GM21423 (cell line): Measurements from ENCODE around the gene GABRD.
A peak's percentile ranks its signal among the peaks of the same experiment; 100 is the strongest.

Experiments used
- ATAC-seq: cut with Tn5 transposase; IDR thresholded peaks from one replicate; pipeline ENCODE4 v1.9.1; 2021; ENCODE audit warnings: mild to moderate bottlenecking, moderate library complexity; ENCODE audit not compliant: unreplicated experiment

GABRD gene

GRCh38 chr1:2033165-2033564, 14.0 kb downstream of the GABRD start:
- ATAC-seq: no peak

- ATAC-seq: no peak
Observed at GRCh38 chr1:2036287-2036686, 17.1 kb downstream of the GABRD start.

DNA sequence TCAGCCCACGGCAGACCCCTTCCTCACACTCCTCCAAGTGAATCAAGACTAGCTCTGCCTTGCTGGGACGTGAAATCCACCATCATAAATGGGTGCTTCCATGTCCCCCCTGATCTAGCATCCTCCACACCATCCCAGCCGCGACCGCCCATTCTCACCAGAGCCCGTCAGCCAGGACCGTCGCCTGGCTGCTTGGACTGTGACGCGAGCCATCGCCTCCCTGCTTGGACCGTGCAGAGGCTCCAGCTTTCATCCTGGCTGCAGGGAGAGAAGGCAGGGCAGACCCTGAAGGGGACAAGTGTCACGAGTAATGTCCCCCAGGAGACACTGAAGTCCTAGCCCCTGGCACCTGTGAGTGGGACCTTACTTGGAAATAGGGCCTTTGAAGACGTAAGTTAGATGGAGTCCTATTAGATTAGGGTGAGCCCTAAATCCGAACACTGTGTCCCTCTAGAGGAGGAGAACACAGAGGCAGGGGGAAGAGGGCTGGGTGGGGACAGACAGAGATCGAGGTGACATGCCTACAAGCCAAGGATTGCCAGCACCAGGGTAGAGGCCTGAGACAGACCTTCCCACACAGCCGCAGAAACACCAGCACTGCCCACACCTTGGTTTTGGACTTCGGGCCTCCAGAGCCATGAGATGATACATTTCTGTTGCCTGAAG, 18.3 kb downstream of the GABRD start:
- no peak for ATAC-seq

- ATAC-seq: no peak
Observed at GRCh38 chr1:2038229-2038628, 19.1 kb downstream of the GABRD start.

DNA sequence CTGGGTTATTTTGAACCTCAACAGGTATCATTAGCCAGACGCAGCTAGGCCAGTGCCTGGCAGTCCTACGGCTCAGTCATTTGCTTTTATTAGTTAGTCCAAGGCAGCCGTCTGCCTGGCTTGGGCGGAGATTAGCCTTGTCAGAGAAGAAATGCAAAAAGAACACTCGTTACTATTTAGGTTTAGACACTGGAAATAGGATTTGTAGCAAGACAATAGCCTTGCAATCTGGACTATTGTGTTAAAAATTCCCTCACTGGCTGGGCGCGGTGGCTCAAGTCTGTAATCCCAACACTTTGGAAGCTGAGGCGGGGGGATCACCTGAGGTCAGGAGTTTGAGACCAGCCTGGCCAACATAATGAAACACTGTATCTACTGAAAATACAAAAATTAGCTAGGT, 20.1 kb downstream of the GABRD start:
- ATAC-seq: no peak

- ATAC-seq: no peak
Observed at GRCh38 chr1:2041305-2041704, 22.2 kb downstream of the GABRD start.

- ATAC-seq: no peak
Observed at GRCh38 chr1:2041887-2042286, 22.7 kb downstream of the GABRD start.

GRCh38 chr1:2042830-2043773, 24.0 kb downstream of the GABRD start:
- no peak for ATAC-seq

GRCh38 chr1:2043886-2044285, 24.7 kb downstream of the GABRD start:
- ATAC-seq: no peak

DNA sequence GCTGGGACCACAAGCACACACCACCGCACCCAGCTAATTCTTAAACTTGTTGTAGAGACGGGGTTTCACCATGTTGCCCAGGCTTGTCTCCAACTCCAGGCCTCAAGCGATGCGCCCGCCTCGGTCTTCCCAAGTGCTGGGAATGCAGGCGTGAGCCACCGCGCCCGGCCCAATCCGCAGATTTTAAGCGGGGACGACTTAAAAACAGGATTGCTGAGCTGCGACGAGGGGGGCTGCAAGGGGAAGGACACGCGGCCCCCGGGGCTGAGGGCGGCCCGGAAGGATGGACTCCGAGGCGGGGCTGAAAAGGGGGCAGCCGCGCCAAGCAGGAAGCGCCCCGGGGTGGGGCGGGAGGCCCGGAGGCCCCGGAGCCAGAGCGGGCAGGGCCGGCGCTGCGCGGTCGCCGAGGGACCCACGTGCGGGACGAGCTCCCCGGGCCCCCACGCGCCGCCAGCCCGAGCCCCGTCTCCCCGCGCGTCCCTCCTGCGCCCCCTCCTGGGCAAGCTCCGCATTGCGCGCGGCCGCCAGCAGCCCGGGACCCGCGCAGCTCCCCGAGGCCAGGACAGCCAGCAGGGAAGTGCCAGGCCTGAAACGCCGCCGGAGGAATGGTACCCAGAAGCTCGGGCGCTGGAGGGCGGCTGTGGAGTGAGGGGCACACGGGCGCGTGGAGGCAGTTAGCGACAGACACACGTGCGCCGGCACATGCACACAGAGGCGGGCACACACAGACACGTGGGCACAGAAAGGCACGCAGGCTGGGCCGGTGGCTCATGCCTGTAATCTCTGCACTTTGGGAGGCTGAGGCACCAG, 25.6 kb downstream of the GABRD start:
- no peak for ATAC-seq

GRCh38 chr1:2045468-2046173, 26.5 kb downstream of the GABRD start:
- ATAC-seq: no peak

- ATAC-seq: no peak
Observed at GRCh38 chr1:2046174-2046917, 27.2 kb downstream of the GABRD start.

DNA sequence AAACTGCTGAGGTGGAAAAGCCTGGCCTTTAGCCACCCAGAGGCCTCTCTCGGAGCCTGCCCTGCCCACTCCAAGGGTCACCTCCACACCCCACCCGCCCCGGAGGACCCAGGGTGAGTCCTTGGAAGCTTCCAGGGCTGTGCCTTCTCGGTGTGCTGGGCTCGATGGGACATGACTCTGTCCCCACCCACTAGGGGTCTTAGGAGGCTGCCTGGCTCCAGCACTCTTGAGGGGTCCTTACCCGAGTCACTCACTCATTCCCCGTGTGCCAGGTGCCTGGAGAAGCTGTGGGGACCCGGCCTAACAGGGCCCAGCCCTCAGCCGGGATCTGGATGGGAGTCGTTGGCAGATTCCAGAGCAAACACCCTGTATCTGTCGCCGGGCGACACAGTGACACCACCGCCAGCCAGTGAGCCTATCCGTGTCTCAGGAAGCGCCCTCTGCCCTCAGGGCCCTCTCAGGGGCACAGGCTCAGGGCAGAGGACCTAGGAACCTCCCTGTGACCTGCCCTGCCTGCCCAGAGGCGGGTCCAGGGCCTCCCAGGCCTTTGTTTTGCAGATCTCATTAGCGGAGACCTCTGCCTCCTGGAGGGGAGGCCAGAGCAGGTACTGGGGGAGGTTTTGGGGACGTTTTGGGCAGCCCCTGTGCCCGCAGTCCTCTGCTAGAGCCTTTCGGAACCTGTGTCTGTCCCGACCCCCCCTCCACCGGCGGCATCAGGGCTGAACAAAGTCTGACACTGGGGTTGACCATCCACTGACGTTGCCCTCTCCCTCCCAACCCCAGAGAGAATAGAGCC, 28.0 kb downstream of the GABRD start:
- ATAC-seq: no peak

GRCh38 chr1:2047749-2048729, 28.9 kb downstream of the GABRD start:
- ATAC-seq: no peak

DNA sequence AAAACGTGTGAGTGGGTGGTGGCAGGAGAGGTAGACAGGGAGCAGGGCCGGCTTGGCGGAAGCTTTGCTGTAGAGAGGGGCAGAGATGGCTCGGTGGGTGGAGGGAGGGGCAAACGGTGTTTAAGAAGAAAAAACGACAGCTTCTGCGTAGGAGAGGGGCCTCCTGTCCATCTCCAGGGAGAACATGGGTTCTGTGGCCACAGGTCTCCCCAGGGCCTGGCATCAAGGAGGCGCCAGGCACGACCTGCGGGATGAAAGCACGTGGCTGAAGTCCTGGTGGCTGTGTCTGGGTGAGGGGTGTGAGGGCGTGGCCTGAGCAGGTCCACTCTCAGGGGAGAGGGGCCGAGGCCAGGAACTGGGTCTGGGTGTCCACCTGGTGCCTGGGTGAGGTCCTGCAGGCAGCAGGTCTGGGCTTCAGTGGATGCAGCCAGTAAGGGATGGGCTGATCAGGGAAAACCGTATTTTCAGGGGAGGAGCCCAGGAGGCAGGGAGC, 30.1 kb downstream of the GABRD start:
- ATAC-seq: no peak

GRCh38 chr1:2049718-2050431, 30.7 kb downstream of the GABRD start, which contains the start of gene PRKCZ:
Gene PRKCZ (plus strand): TSS chr1:2050411. CDS start chr1:2050631, 220 bp downstream.
- ATAC-seq: peak; percentile 67

- ATAC-seq: no peak
Observed at GRCh38 chr1:2050461-2050792, 31.3 kb downstream of the GABRD start.
